ENCODE measurements around the gene TMEM33. TPM values are rescaled to one million over a fixed set of nuclear protein-coding genes. Genes with fewer than 3 reads are reported as not detected.
A peak's percentile ranks its signal among the peaks of the same experiment; 100 is the strongest.

Gene TMEM33
- total RNA-seq, 1 experiment from 2014 or later: 66.2 TPM

DNA sequence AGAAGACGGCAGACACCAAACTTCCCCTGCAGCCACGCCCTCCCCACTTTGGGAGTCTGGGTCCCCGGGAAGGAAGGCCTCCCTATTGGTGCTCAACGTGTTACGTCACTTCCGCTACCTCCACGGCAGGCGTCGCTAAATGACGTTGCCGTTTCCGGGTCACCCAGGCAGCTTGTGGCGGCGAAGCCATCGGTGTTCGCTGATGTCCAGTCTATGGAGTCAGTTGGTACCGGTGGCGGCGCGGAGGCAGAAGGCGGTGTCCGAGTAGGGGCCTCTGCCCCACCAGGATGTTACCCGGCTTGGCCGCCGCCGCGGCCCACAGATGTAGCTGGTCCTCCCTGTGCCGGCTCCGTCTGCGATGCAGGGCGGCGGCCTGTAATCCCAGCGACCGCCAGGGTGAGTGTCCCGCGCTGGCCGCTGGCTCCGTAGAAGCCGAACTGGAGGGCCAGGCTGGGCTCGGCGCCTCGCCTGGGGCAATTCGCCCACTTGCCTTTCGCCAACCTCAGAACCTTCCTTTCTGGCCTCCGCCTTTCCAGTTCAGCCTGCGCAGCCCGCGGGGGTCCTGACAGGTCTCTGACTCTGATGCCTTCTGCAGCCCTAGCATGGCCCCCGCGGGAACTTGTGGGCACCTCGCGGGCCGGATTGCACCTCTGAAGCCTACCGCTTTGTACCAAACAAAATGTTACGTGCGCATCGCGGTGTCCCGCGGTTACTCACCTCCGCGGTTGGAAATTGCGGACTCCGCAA lies 55.3 kb downstream of the TMEM33 start, which contains the start of gene SLC30A9:
Gene SLC30A9, plus strand, starts transcription at position 166 of the 747 bp plus-strand sequence. Its CDS starts 122 bp downstream, at position 288.
- Histone ChIP-seq H3K9me3 (no peaks in the 10 kb centered on the region), H3K36me3 (ENCODE audit: control insufficient read depth, insufficient read depth, low read length) (no peaks in the 10 kb centered on the region; the same call in 1 of the 2 replicates), H3K27me3 (replicated peaks; ENCODE audit: control insufficient read depth, insufficient read depth, low read length) (no peaks in the 10 kb centered on the region), H3K4me1 (0 out of 2 replicates have a peak, but pooled peaks cover 5% of the 10 kb centered on the region), H3K4me3 (ENCODE audit: low read depth, low read length) (peak within 1 kb of the TSS; percentile 60)
- Mint-ChIP-seq H3K36me3 (ENCODE audit: insufficient read depth, unreplicated experiment) (peaks cover 13% of the 10 kb centered on the region), H3K4me1 (ENCODE audit: low read depth, unreplicated experiment) (no peaks in the 10 kb centered on the region), H3K27ac (ENCODE audit: unreplicated experiment) (peak within 1 kb of the TSS; percentile 94), H3K27me3 (ENCODE audit: insufficient read depth, unreplicated experiment) (no peaks in the 10 kb centered on the region), H3K9me3 (ENCODE audit: unreplicated experiment) (no peaks in the 10 kb centered on the region), H3K4me3 (ENCODE audit: unreplicated experiment) (peak within 1 kb of the TSS; percentile 97)
- ChIA-PET POLR2A (interaction anchor here (0.6 kb wide), 1 partner anchor 744 kb away, joined by 4 read pairs; no protein-coding TSS in a partner anchor), CTCF (no interaction called here)
- DNase-seq: peak; percentile 92 to 93
- intact Hi-C loops (cut with micrococcal nuclease; ENCODE audit: unreplicated experiment): no loop called here
- no TSS peak for BruUV-seq (replicated peaks)
- TF ChIP-seq, protein P1, sequence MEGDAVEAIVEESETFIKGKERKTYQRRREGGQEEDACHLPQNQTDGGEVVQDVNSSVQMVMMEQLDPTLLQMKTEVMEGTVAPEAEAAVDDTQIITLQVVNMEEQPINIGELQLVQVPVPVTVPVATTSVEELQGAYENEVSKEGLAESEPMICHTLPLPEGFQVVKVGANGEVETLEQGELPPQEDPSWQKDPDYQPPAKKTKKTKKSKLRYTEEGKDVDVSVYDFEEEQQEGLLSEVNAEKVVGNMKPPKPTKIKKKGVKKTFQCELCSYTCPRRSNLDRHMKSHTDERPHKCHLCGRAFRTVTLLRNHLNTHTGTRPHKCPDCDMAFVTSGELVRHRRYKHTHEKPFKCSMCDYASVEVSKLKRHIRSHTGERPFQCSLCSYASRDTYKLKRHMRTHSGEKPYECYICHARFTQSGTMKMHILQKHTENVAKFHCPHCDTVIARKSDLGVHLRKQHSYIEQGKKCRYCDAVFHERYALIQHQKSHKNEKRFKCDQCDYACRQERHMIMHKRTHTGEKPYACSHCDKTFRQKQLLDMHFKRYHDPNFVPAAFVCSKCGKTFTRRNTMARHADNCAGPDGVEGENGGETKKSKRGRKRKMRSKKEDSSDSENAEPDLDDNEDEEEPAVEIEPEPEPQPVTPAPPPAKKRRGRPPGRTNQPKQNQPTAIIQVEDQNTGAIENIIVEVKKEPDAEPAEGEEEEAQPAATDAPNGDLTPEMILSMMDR (IDR thresholded peaks at IDR 0.05; ENCODE audit: insufficient read depth in 1 of 2, low read depth in 1 of 2, low read length in 1 of 2, severe bottlenecking in 1 of 2, unreplicated experiment in 1 of 2): peak; percentile 22 to 32

DNA sequence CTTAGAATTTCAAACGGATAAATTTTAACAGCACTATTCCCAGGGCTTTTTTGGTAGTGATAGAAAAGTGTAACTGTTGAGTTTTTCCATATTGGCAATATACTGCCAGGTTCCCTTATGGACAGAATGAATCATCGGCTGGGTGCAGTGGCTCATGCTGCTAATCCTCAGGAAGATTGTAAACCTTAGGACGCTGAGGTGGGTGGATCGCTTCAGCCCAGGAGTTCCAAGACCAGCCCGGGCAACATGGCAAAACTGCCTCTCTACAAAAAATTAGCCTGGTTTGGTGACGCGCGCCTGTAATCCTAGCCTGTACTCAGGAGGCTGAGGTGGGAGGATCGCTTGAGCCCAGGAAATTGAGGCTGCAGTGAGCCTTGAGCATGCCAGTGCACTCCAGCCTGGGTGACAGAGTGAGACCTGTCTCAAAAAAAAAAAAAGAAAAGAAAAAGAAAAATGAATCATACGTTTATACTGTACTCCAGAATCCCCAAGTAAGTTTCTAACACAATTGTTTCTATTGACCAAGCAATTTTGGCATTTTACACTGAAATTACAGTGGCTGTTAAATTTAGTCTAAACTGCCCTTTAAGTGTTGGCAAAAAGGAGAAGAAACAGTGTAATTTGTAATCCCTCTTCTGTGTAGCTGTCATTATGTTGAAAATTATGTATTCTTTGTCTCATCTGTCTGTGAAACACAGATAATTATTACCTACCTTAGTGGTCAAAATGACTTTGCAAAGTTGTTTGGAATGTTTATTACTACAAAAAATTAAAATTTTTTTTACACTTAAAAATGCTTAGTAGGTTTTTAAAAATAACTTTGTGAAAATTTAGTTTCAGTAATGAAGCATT lies 56.9 kb downstream of the TMEM33 start:
- Mint-ChIP-seq H3K27ac (ENCODE audit: unreplicated experiment) (no peak overlapping the region), H3K4me3 (ENCODE audit: unreplicated experiment) (peak overlapping the region; percentile 97), H3K36me3 (ENCODE audit: insufficient read depth, unreplicated experiment) (peaks cover 13% of the 10 kb centered on the region), H3K9me3 (ENCODE audit: unreplicated experiment) (no peaks in the 10 kb centered on the region), H3K4me1 (ENCODE audit: low read depth, unreplicated experiment) (no peaks in the 10 kb centered on the region), H3K27me3 (ENCODE audit: insufficient read depth, unreplicated experiment) (no peaks in the 10 kb centered on the region)
- no peaks in the 10 kb centered on the region; the same call in 1 of the 2 replicates for H3K36me3 ChIP-seq (ENCODE audit: control insufficient read depth, insufficient read depth, low read length)
- TF ChIP-seq, protein P1 (IDR thresholded peaks at IDR 0.05; ENCODE audit: insufficient read depth in 1 of 2, low read depth in 1 of 2, low read length in 1 of 2, severe bottlenecking in 1 of 2, unreplicated experiment in 1 of 2): no peak
- POLR2A ChIA-PET: no interaction called here
- no TSS peak for BruUV-seq (replicated peaks)
- H3K4me1 ChIP-seq: 0 out of 2 replicates have a peak, but pooled peaks cover 5% of the 10 kb centered on the region
- CTCF ChIA-PET: no interaction called here
- intact Hi-C loops (cut with micrococcal nuclease; ENCODE audit: unreplicated experiment): no loop called here
- peak overlapping the region; percentile 60 for H3K4me3 ChIP-seq (ENCODE audit: low read depth, low read length)
- H3K9me3 ChIP-seq: no peaks in the 10 kb centered on the region
- H3K27me3 ChIP-seq (replicated peaks; ENCODE audit: control insufficient read depth, insufficient read depth, low read length): no peaks in the 10 kb centered on the region
- peak in 1 of 2 experiments; percentile 18 for DNase-seq

All from Caco-2 (cell line).